Retinal pigment epithelial cell (primary cell): ENCODE results near the gene PDK1.

Experiments used
- DNase-seq: peaks from one replicate; pipeline ENCODE4 v3.0.0-alpha.2; 2010; ENCODE audit warnings: low read depth
- H3K4me3 ChIP-seq: 2 replicates; pipeline ENCODE4 v1.5.1; 2011; ENCODE audit warnings: mild to moderate bottlenecking, low read length, control low read depth, moderate library complexity
- TF ChIP-seq, protein P1 (sequence below): conservative IDR thresholded peaks from 2 replicates; pipeline ENCODE4 v1.5.1; 2011; ENCODE audit warnings: low read depth, low read length, control low read depth, inconsistent platforms

PDK1 gene

DNA sequence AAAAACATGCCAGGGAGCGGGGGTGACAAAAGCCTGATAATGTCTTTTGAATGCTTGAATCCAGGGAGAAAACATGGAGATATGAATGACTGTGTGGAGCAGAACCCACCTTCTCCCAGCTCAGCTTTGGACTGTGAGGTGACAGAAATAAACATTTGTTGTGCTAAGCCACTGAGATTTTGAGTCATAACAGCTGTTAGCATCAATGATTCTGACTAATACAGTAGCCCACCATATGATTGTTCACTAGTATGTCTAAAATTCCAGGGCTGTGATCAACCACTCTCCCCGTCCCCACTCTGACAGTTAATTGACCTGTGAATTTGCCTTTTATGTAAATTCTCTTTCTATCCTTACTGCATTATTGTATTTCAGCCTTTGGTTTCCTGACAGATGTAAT, 69.1 kb downstream of the PDK1 start:
- TF ChIP-seq, protein P1, sequence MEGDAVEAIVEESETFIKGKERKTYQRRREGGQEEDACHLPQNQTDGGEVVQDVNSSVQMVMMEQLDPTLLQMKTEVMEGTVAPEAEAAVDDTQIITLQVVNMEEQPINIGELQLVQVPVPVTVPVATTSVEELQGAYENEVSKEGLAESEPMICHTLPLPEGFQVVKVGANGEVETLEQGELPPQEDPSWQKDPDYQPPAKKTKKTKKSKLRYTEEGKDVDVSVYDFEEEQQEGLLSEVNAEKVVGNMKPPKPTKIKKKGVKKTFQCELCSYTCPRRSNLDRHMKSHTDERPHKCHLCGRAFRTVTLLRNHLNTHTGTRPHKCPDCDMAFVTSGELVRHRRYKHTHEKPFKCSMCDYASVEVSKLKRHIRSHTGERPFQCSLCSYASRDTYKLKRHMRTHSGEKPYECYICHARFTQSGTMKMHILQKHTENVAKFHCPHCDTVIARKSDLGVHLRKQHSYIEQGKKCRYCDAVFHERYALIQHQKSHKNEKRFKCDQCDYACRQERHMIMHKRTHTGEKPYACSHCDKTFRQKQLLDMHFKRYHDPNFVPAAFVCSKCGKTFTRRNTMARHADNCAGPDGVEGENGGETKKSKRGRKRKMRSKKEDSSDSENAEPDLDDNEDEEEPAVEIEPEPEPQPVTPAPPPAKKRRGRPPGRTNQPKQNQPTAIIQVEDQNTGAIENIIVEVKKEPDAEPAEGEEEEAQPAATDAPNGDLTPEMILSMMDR = no peak
- DNase-seq = no peak
- H3K4me3 ChIP-seq = no peak overlapping the region

DNA sequence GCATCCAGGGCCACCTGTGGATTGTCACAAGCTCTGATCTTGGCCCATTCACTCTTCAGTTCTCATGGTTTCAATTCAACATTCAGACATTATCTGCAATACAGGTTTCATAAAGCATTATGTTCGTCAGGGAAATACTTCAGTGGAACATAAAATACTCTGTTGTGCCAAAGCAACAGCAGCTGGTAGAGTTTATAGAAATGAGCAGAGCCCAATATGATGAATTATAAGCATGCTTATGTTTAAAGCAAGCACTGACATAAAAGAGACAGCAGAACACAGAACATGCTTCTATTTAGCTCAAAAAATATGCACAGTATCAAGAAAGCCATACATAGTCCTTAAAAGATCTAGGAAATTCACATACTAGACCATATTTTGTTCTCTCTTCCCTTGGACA, 71.3 kb downstream of the PDK1 start:
- no peak overlapping the region for H3K4me3 ChIP-seq
- no peak for DNase-seq
- TF ChIP-seq, protein P1 = no peak

DNA sequence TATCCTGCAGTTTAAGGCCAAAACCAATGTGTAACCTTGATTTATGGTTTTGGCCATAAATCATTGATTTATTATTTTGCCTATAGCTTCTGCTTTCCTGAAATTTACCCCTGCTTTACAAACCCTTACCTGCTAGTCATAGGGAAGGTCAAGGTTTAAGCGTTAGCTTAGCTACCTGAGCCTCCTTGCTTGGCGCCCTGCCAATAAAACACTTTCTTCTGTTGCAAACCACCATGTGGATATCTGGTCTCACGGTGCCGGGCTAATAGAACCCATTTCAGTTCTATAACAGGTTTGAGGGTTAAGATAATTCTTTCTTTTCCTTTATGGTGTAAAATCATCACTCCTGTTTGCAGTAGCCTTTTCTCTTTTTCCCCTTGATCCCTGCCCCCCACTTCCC, 72.2 kb downstream of the PDK1 start:
- TF ChIP-seq, protein P1 = no peak
- no peak overlapping the region for H3K4me3 ChIP-seq
- no peak for DNase-seq

DNA sequence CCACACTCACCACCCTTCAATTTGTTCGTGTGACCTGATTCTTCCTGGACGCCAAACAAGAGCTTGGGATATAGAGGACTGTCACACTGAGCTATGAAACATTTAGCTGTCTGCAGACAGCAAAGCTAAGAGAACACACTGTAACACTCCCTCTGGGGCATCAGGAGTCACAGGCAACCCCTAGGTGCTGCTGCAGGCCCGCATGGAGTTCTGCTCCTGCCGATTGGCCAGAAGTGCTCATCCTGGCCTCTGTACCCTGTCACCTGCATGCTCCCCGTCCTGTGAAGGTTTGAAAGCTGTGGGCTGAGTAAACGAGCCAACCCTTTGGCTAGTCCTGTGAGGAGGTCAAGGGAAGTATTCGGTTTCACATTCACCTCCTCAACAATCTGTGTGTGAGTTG, 73.7 kb downstream of the PDK1 start:
- H3K4me3 ChIP-seq = no peak overlapping the region
- TF ChIP-seq, protein P1 = no peak

DNA sequence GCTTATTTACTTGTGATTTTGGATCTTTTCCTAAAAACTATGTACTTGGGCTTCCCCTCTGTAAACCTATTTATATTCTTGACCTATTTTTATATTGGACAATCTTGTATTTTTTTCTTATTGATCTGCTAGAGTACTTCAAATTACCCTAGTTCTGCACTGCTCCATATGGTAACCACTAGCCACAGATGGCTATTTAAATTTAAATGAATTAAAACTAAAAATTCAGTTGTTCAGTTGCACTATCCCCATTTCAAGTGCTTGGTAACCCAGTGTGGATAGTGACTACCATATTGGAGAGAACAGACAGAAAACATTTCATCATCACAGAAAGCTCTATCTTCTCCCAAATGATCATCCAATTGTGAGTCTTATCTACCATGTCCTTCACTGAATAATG, 74.3 kb downstream of the PDK1 start:
- TF ChIP-seq, protein P1 = no peak
- no peak overlapping the region for H3K4me3 ChIP-seq
- no peak for DNase-seq

More for the DNA sequence above, 73.7 kb downstream of the PDK1 start:
- no peak for DNase-seq

DNA sequence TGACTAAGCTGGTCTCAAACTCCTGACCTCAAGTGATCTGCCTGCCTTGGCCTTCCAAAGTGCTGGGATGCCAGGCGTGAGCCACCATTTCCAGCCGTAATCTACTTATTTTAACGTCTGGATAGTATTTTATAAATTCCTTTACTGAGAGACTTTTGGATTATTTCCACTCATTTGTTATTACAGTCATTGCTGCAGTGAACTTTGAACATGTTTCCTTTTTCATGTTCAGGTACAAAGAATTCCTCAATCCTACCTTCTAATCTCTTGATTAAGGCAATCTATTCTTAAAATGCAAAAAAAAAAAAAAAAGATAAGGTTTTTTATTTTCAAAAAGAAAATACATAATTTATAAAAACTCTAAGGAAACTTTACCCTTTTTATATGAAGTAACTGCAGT, 78.6 kb downstream of the PDK1 start:
- no peak for DNase-seq
- TF ChIP-seq, protein P1 = no peak
- H3K4me3 ChIP-seq = no peak overlapping the region

DNA sequence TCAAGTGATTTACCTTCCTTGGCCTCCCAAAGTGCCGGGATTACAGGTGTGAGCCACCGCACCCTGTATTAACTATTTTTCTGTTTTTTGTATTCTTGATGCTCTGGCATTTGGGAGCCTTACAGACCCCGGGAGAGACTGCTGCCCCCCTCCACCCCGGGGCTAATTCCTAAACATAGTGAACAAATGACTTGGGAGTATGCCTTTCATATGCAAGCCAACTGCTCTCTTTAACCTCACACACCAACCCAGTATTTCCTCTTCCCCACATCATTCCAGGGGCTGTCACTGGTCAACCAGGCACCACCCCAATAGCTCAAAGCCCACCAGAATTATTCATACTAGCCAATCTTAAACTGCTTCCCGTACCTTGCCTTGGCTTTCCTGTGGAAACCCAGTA, 79.7 kb downstream of the PDK1 start:
- TF ChIP-seq, protein P1 = no peak
- H3K4me3 ChIP-seq = no peak overlapping the region
- DNase-seq = no peak
